Neural cell (in vitro differentiated cells): ENCODE data around the gene TPM1. TPM values are rescaled to one million over a fixed set of nuclear protein-coding genes. Genes with fewer than 3 reads are reported as not detected.

ENCODE experiments used
- H2AFZ ChIP-seq: fragments of 200-600, 300-800 bp; sonication (generic), shearing (Covaris generic); 2 replicates; pipeline ENCODE4 v1.6.0; 2014; ENCODE audit warnings: low read depth, mild to moderate bottlenecking, antibody characterized with exemption, low read length, moderate library complexity
- H3F3A ChIP-seq: fragments of 200-600 bp; shearing (Covaris generic); 2 replicates; pipeline ENCODE4 v1.6.1; 2016; ENCODE audit warnings: mild to moderate bottlenecking, moderate library complexity, mixed read lengths, antibody characterized with exemption, low read length; ENCODE audit not compliant: insufficient read depth, poor library complexity, severe bottlenecking
- H3K27ac ChIP-seq: fragments of 200-600, 300-800 bp; sonication (generic), shearing (Covaris generic); 2 replicates; pipeline ENCODE4 v1.5.1; 2014; ENCODE audit warnings: mild to moderate bottlenecking, low read length, moderate library complexity
- H3K27me3 ChIP-seq: fragments of 300-800, 200-600 bp; sonication (generic), shearing (Covaris generic); 2 replicates; pipeline ENCODE4 v1.6.0; 2014; ENCODE audit warnings: mild to moderate bottlenecking, low read depth, low read length, moderate library complexity; ENCODE audit not compliant: insufficient read depth
- H3K36me3 ChIP-seq: fragments of 300-800, 200-600 bp; sonication (generic), shearing (Covaris generic); 2 replicates; pipeline ENCODE4 v1.5.1; 2014; ENCODE audit warnings: mild to moderate bottlenecking, antibody characterized with exemption, low read length, moderate library complexity; ENCODE audit not compliant: insufficient read depth
- H3K4me2 ChIP-seq: fragments of 300-800, 200-600 bp; sonication (generic), shearing (Covaris generic); 2 replicates; pipeline ENCODE4 v1.6.0; 2014; ENCODE audit warnings: mild to moderate bottlenecking, low read length
- H3K4me3 ChIP-seq: fragments of 300-800, 200-600 bp; sonication (generic), shearing (Covaris generic); 2 replicates; pipeline ENCODE4 v1.5.1; 2014; ENCODE audit warnings: mild to moderate bottlenecking, low read length, moderate library complexity
- H3K79me2 ChIP-seq: fragments of 200-600 bp; shearing (Covaris generic); replicated peaks from 2 replicates; pipeline ENCODE4 v1.6.0; 2014; ENCODE audit warnings: mild to moderate bottlenecking, low read length, moderate library complexity; ENCODE audit not compliant: insufficient read depth
- H3K9ac ChIP-seq: fragments of 300-800, 200-600 bp; sonication (generic), shearing (Covaris generic); 2 replicates; pipeline ENCODE4 v1.6.1; 2016; ENCODE audit warnings: mild to moderate bottlenecking, low read length, mixed read lengths
- H3K9me2 ChIP-seq: fragments of 200-600 bp; shearing (Covaris generic); 2 replicates; pipeline ENCODE4 v1.6.1; 2016; ENCODE audit warnings: mild to moderate bottlenecking, low read length, mixed read lengths; ENCODE audit not compliant: insufficient read depth
- H3K9me3 ChIP-seq: fragments of 200-600, 300-800 bp; sonication (generic), shearing (Covaris generic); 2 replicates; pipeline ENCODE4 v1.6.1; 2016; ENCODE audit warnings: mild to moderate bottlenecking, mixed run types, low read length, moderate library complexity, mixed read lengths
- H4K20me1 ChIP-seq: fragments of 200-600 bp; shearing (Covaris generic); 2 replicates; pipeline ENCODE4 v1.6.1; 2016; ENCODE audit warnings: mild to moderate bottlenecking, mixed run types; ENCODE audit not compliant: insufficient read depth
- EP300 ChIP-seq: fragments of 450-650 bp; conservative IDR thresholded peaks from 2 replicates; pipeline ENCODE4 v1.6.1; 2014; ENCODE audit warnings: antibody characterized with exemption, mild to moderate bottlenecking, moderate library complexity; ENCODE audit not compliant: poor library complexity, severe bottlenecking
- EZH2 ChIP-seq: fragments of 200-600, 300-800 bp; shearing (Covaris generic), sonication (generic); IDR thresholded peaks from 2 replicates; pipeline ENCODE4 v1.6.1; 2014; ENCODE audit warnings: antibody characterized with exemption, low read length, borderline replicate concordance, mild to moderate bottlenecking; ENCODE audit not compliant: insufficient read depth, poor library complexity, severe bottlenecking
- MXI1 ChIP-seq: fragments of 450-650 bp; conservative IDR thresholded peaks from 2 replicates; pipeline ENCODE4 v1.6.1; 2014; ENCODE audit warnings: antibody characterized with exemption, mild to moderate bottlenecking; ENCODE audit not compliant: poor library complexity, severe bottlenecking
- POLR2AphosphoS5 ChIP-seq: IDR thresholded peaks from 2 replicates; pipeline ENCODE4 v1.6.1; 2012
- RAD21 ChIP-seq: fragments of 450-650 bp; conservative IDR thresholded peaks from 2 replicates; pipeline ENCODE4 v1.6.1; 2014; ENCODE audit warnings: antibody characterized with exemption, mild to moderate bottlenecking, moderate library complexity
- REST ChIP-seq: IDR thresholded peaks from 2 replicates; pipeline ENCODE4 v1.6.1; 2012; ENCODE audit warnings: borderline replicate concordance
- SMC3 ChIP-seq: fragments of 450-650 bp; conservative IDR thresholded peaks from 2 replicates; pipeline ENCODE4 v1.6.1; 2014; ENCODE audit warnings: antibody characterized with exemption, mild to moderate bottlenecking, moderate library complexity; ENCODE audit not compliant: poor library complexity
- TAF1 ChIP-seq: IDR thresholded peaks from 2 replicates; pipeline ENCODE4 v1.6.1; 2012; ENCODE audit warnings: low read depth
- polyA plus RNA-seq: library from polyadenylated mRNA; depleted of rRNA; stranded (reverse); fragments of >200 nt; gene quantifications from 2 replicates; pipeline ENCODE4 v1.2.3, GENCODE V29; 2014
- TF ChIP-seq, protein P1 (sequence below): fragments of 450-650 bp; IDR thresholded peaks from 2 replicates; pipeline ENCODE4 v1.5.1; 2014; ENCODE audit warnings: antibody characterized with exemption, mild to moderate bottlenecking, moderate library complexity; ENCODE audit not compliant: poor library complexity, severe bottlenecking

TPM1 gene
- polyA plus RNA-seq, 1 donor from 2014 or later: 254 TPM

DNA sequence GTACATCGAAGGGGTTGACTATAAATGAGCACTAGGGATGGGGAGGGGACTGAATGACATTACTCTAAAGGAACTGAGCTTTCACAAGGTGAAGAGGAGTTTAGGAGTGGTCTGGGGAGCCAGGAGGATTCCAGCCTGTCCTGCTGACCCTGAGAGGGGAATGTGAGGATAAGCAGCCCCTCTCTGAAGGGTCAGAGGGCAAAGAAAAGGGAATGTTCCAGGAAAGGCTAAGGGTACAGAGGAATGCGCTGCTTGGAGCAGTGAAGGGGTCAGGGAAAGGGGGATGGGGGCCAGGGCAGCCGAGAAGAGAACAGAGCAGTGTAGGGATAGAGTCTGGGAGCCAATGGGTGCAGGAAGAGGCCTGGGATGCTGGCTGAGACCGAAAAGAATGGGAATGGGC lies 28.0 kb upstream of the TPM1 start:
- no peak overlapping the region for H3K4me3 ChIP-seq
- no peak overlapping the region for H2AFZ ChIP-seq
- H3K27me3 ChIP-seq: no peaks in the 10 kb centered on the region
- H3K4me2 ChIP-seq: no peak overlapping the region
- no peak overlapping the region for H3K9ac ChIP-seq
- no peaks in the 10 kb centered on the region for H3K9me3 ChIP-seq
- H3K36me3 ChIP-seq: no peaks in the 10 kb centered on the region
- H3F3A ChIP-seq: no peaks in the 10 kb centered on the region
- H3K27ac ChIP-seq: no peak overlapping the region
- no peaks in the 10 kb centered on the region for H3K9me2 ChIP-seq
- TF ChIP-seq MXI1 (no peak), POLR2AphosphoS5 (no peak), RAD21 (no peak), EZH2 (no peak), TAF1 (no peak), SMC3 (no peak), EP300 (no peak), REST (no peak)
- TF ChIP-seq, protein P1, sequence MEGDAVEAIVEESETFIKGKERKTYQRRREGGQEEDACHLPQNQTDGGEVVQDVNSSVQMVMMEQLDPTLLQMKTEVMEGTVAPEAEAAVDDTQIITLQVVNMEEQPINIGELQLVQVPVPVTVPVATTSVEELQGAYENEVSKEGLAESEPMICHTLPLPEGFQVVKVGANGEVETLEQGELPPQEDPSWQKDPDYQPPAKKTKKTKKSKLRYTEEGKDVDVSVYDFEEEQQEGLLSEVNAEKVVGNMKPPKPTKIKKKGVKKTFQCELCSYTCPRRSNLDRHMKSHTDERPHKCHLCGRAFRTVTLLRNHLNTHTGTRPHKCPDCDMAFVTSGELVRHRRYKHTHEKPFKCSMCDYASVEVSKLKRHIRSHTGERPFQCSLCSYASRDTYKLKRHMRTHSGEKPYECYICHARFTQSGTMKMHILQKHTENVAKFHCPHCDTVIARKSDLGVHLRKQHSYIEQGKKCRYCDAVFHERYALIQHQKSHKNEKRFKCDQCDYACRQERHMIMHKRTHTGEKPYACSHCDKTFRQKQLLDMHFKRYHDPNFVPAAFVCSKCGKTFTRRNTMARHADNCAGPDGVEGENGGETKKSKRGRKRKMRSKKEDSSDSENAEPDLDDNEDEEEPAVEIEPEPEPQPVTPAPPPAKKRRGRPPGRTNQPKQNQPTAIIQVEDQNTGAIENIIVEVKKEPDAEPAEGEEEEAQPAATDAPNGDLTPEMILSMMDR: no peak
- no peaks in the 10 kb centered on the region for H3K79me2 ChIP-seq
- H4K20me1 ChIP-seq: no peaks in the 10 kb centered on the region

DNA sequence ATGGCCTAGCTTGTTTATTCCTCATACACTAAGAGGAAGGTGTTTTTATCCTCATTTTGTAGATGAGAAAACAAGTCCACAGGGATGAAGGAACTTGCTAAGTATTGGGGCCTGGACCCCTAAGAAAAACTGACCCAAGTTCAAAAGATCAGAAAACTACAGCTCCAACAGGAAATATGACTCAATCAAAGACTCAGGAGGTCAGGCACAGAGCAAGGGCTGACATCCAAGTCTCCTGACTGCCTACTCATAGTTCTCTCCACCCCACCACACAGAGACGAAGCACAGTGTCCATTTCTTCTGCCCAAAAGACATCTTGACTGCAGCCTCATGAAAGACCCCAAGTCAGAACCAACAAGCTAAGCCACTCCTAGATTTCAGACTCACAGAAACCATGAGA lies 26.9 kb upstream of the TPM1 start:
- Histone ChIP-seq H3K4me2 (no peak overlapping the region), H3K4me3 (no peak overlapping the region), H3K36me3 (no peaks in the 10 kb centered on the region), H4K20me1 (no peaks in the 10 kb centered on the region), H3K9me2 (no peaks in the 10 kb centered on the region), H3K9me3 (no peaks in the 10 kb centered on the region), H3F3A (no peaks in the 10 kb centered on the region), H3K9ac (no peak overlapping the region), H3K27me3 (no peaks in the 10 kb centered on the region), H2AFZ (no peak overlapping the region), H3K79me2 (no peaks in the 10 kb centered on the region), H3K27ac (no peak overlapping the region)
- TF ChIP-seq, protein P1: no peak
- no peak for TF ChIP-seq RAD21
- TF ChIP-seq REST: no peak
- TF ChIP-seq EZH2: no peak
- TF ChIP-seq POLR2AphosphoS5: no peak
